Fibroblast of skin of left biceps (primary cell): ENCODE results near the gene NR3C2.
"Not testable (repeated sequence)": the region's sequence is repeated elsewhere in the genome, so short reads cannot be mapped to it uniquely, and the experiment has no call there.

Source experiments
- DNase-seq, 2 experiments: peaks; one replicate each; pipeline ENCODE4 v3.0.0-alpha.2; 2013; ENCODE audit warnings: low read depth in 2 of 2

The NR3C2 gene

GRCh38 chr4:148369919-148370318 is 72.3 kb downstream of the NR3C2 start:
- no peak for DNase-seq

GRCh38 chr4:148367756-148368155 is 74.5 kb downstream of the NR3C2 start:
- no peak for DNase-seq

GRCh38 chr4:148366251-148366650 is 76.0 kb downstream of the NR3C2 start:
- DNase-seq: no peak

- no peak for DNase-seq
These were observed 77.7 kb downstream of the NR3C2 start for GRCh38 chr4:148364525-148364924.

GRCh38 chr4:148359769-148360168 is 82.4 kb downstream of the NR3C2 start:
- DNase-seq: no peak

GRCh38 chr4:148355442-148356123 is 86.6 kb downstream of the NR3C2 start:
- no peak for DNase-seq

GRCh38 chr4:148354186-148354585 is 88.0 kb downstream of the NR3C2 start:
- DNase-seq: no peak

GRCh38 chr4:148353571-148353970 is 88.6 kb downstream of the NR3C2 start:
- no peak for DNase-seq

GRCh38 chr4:148349153-148349552 is 93.1 kb downstream of the NR3C2 start:
- no peak for DNase-seq

GRCh38 chr4:148346657-148347056 is 95.6 kb downstream of the NR3C2 start:
- DNase-seq: no peak

GRCh38 chr4:148345509-148345908 is 96.7 kb downstream of the NR3C2 start:
- DNase-seq: no peak

- no peak for DNase-seq
These were observed 97.3 kb downstream of the NR3C2 start for GRCh38 chr4:148344941-148345340.

GRCh38 chr4:148344352-148344751 is 97.9 kb downstream of the NR3C2 start:
- no peak for DNase-seq

- DNase-seq: no peak
These were observed 100.0 kb downstream of the NR3C2 start for GRCh38 chr4:148341980-148342800.

GRCh38 chr4:148335133-148335532 is 107.1 kb downstream of the NR3C2 start:
- DNase-seq: no peak

GRCh38 chr4:148333265-148333664 is 108.9 kb downstream of the NR3C2 start:
- DNase-seq: no peak

- no peak for DNase-seq
These were observed 109.7 kb downstream of the NR3C2 start for GRCh38 chr4:148332486-148332885.

- no peak for DNase-seq
These were observed 111.5 kb downstream of the NR3C2 start for GRCh38 chr4:148330724-148331123.

GRCh38 chr4:148330161-148330560 is 112.1 kb downstream of the NR3C2 start:
- no peak for DNase-seq

- DNase-seq: no peak
These were observed 112.5 kb downstream of the NR3C2 start for GRCh38 chr4:148329751-148330150.

GRCh38 chr4:148327683-148328082 is 114.5 kb downstream of the NR3C2 start:
- DNase-seq: no peak

GRCh38 chr4:148323316-148323715 is 118.9 kb downstream of the NR3C2 start:
- DNase-seq: not testable (repeated sequence)

- DNase-seq: no peak
These were observed 127.2 kb downstream of the NR3C2 start for GRCh38 chr4:148315049-148315448.
